ENCODE data around the gene CYSLTR2.
"Not testable (repeated sequence)": the region's sequence is repeated elsewhere in the genome, so short reads cannot be mapped to it uniquely, and the experiment has no call there.

CYSLTR2 gene

DNA sequence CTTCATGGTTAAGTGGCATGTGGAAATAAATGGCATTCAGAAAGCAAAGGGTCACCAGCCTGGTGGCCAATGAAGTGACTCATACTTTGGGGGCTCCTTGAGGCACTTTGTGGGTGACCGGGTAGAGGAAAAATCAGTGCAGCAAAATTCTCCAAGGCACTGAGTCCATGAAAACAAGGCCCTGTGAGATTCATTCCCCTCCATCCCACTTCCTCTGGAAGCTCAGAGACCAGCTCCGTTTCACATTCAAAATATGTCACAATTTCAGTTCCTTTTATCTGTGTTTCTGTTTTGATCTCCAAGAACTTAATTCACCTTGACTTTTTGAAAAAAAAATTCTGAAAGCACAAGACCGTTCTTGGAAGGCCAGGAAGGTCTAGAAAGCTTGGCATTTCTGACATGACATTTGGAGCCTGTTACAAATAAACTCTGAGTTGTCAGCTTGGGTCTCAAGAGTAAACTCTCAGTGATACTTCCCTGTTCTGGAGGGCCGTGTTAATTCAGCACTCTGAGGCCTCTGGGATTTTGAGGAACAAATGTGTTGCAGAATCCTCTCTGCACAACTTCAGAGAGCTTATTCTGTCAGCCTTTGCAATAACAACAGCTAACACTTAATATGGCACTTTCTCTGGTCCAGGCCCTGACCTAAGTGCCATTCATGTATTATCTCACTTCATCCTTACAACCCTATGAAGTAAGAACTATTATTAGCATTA lies 6.8 kb downstream of the CYSLTR2 start:
- TF ChIP-seq CTCF (IDR thresholded peaks at IDR 0.05; ENCODE audit: low read depth, low read length, missing control alignments), result no peak
- in situ Hi-C loops (cut with HindIII; ENCODE audit: low sequenced_read_pairs), result no loop called here
- no peak for DNase-seq (ENCODE audit: low read depth)
- H3K4me3 ChIP-seq (ENCODE audit: low read depth, low read length), result no peak overlapping the region

DNA sequence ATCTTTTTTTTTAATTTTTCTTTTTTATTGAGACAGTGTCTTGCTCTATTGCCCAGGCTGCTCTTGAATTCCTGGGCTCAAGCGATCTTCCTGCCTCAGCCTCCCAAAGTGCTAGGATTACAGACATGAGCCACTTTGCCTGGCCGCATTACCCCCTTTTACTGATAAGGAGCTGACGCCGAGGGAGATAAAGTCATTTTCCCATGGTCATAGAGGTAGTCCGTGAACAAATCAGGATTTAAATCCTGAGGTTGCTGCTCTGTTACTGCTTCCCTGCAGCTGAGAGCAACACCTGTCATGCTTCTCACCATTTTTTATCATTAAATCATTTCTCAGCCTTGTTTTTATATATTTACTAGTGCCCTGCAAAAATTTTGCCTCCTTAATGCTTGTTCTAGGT lies 7.4 kb downstream of the CYSLTR2 start:
- no peak for TF ChIP-seq CTCF (IDR thresholded peaks at IDR 0.05; ENCODE audit: low read depth, low read length, missing control alignments)
- no peak for DNase-seq (ENCODE audit: low read depth)
- no peak overlapping the region for H3K4me3 ChIP-seq (ENCODE audit: low read depth, low read length)
- in situ Hi-C loops (cut with HindIII; ENCODE audit: low sequenced_read_pairs), result no loop called here

DNA sequence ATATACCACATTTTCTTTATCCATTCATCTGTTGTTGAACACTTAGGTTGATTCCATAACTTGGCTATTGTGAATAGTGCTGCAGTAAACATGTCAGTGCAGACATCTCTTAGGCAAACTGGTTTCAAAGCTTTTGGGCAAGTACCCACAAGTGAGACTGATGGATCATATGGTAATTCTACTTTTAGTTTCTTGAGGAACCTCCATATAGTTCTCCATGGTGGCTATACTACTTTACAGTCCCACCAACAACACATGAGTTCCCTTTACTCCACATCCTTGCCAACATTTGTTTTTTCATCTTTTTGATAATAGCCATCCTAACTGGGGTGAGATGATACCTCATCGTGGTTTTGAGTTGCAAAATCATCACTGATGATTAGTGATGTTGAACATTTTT lies 8.5 kb downstream of the CYSLTR2 start:
- no peak overlapping the region for H3K4me3 ChIP-seq (ENCODE audit: low read depth, low read length)
- in situ Hi-C loops (cut with HindIII; ENCODE audit: low sequenced_read_pairs), result no loop called here

DNA sequence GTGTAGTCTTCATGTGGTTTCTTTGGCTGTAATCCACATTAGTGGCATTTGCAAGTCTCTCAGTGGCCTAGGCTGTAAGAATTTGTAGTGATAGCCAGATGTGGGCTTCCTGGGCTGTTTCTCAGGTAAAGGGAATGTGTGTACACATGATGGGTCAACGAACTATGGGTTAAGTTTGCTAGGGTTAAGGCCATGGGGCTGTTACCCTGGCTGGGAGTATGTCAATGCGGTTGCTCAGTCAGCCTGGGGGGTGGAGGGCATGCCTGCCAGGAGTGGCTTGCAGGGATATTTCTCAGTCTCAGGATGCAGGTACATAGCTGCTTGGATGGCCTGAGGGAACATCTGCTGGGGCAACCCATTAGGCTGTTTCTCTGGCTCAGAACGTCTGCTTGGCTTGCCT lies 13.4 kb downstream of the CYSLTR2 start:
- DNase-seq (ENCODE audit: low read depth), result no peak
- TF ChIP-seq CTCF (IDR thresholded peaks at IDR 0.05; ENCODE audit: low read depth, low read length, missing control alignments), result no peak
- in situ Hi-C loops (cut with HindIII; ENCODE audit: low sequenced_read_pairs), result no loop called here
- no peak overlapping the region for H3K4me3 ChIP-seq (ENCODE audit: low read depth, low read length)

More for the DNA sequence above, 8.5 kb downstream of the CYSLTR2 start:
- DNase-seq (ENCODE audit: low read depth), result no peak
- no peak for TF ChIP-seq CTCF (IDR thresholded peaks at IDR 0.05; ENCODE audit: low read depth, low read length, missing control alignments)

GRCh38 chr13:48671421-48671820 lies 17.7 kb downstream of the CYSLTR2 start:
- in situ Hi-C loops (cut with HindIII; ENCODE audit: low sequenced_read_pairs); H3K4me3 ChIP-seq (ENCODE audit: low read depth, low read length); DNase-seq (ENCODE audit: low read depth): not testable (repeated sequence)

- H3K4me3 ChIP-seq (ENCODE audit: low read depth, low read length), result no peak overlapping the region
- no peak for TF ChIP-seq CTCF (IDR thresholded peaks at IDR 0.05; ENCODE audit: low read depth, low read length, missing control alignments)
- in situ Hi-C loops (cut with HindIII; ENCODE audit: low sequenced_read_pairs), result no loop called here
- no peak for DNase-seq (ENCODE audit: low read depth)
Observed at GRCh38 chr13:48675247-48675646, 21.5 kb downstream of the CYSLTR2 start.

DNA sequence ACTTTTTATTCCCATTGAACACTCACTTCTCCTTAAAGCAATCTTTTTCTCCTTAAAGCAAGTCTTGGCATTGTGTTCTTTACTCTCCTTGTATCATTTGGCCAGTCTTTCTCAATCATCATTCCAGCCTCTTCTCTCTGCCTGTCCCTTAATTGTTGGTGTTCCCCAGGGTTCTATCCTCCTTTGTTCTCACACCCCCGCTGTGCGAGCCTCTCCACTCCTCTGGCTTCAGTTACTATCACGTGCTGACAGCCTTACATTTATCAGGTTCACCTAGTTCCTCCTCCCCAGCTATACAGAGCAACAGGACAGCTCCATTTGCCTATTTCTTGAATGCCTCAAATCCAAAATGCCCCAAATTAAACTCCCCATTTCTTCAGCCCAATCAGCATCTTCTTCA lies 24.6 kb downstream of the CYSLTR2 start:
- in situ Hi-C loops (cut with HindIII; ENCODE audit: low sequenced_read_pairs), result no loop called here
- no peak for TF ChIP-seq CTCF (IDR thresholded peaks at IDR 0.05; ENCODE audit: low read depth, low read length, missing control alignments)
- DNase-seq (ENCODE audit: low read depth), result no peak
- no peak overlapping the region for H3K4me3 ChIP-seq (ENCODE audit: low read depth, low read length)
